Stimulated activated CD4-positive, alpha-beta T cell treated with anti-CD3 and anti-CD28 coated beads, Interleukin-15, amount 100 ng/mL, for 24 hours (primary cell): ENCODE measurements around the gene SHMT2.
A peak's percentile ranks its signal among the peaks of the same experiment; 100 is the strongest.

Experiments used
- DNase-seq: peaks from one replicate; pipeline ENCODE4 v3.0.0-alpha.2; 2020

The SHMT2 gene

DNA sequence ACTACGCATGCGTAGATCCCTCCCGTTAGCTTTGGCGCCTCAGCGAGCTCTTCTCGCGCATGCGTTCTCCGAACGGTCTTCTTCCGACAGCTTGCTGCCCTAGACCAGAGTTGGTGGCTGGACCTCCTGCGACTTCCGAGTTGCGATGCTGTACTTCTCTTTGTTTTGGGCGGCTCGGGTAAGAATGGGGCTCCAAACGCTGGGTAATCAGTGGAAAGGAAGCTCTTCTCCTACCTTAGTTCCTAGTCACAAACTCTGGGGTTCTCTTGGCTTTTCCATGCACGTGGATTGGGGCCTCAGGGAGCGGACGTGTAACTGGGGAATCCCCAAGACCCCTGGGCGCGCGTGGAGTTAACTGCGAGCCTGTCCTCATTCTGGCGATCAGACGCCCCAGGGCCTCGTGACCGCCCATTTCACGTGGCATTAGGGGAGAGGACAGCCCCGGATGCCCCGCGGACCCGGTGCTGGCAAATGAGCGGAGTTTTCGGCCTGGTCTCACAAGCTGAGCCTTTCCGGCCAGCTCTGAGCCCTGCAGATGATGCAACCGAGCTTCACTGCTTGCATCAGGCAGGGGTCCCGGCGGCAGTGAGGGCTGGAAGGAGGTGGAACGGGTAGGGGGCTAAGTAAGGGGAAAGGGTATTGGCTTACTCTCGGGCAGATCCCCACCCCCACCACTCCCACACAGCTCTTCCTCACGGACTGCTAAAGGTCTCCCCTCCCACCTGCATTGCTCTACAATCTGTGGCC lies at the start of gene SHMT2:
Gene SHMT2 (plus strand): TSS at position 78 of the 747 bp plus-strand sequence. CDS start 68 bp downstream, at position 146.
- DNase-seq, result peak; percentile 97

DNA sequence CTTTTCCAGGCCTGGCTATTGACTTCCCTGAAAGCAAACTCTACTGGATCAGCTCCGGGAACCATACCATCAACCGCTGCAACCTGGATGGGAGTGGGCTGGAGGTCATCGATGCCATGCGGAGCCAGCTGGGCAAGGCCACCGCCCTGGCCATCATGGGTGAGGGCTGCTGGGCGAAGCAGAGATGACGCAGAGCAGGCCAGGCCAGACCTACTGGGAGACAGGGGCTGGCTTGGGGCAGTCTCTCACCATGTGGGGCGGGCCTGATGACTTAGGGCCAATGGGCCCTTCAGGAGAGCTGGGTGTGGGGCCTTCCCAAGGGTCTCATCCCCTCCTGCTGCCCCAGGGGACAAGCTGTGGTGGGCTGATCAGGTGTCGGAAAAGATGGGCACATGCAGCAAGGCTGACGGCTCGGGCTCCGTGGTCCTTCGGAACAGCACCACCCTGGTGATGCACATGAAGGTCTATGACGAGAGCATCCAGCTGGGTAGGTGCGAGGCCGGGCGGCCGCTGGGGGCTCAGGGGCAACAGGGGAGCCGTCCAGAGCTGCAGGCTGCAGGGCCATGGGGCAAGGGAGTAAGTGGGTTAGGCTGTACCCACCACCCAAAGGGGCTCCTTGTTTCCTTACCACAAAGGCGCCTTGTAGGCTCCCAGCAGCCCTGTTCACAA lies 49.1 kb upstream of the SHMT2 start:
- DNase-seq, result no peak

DNA sequence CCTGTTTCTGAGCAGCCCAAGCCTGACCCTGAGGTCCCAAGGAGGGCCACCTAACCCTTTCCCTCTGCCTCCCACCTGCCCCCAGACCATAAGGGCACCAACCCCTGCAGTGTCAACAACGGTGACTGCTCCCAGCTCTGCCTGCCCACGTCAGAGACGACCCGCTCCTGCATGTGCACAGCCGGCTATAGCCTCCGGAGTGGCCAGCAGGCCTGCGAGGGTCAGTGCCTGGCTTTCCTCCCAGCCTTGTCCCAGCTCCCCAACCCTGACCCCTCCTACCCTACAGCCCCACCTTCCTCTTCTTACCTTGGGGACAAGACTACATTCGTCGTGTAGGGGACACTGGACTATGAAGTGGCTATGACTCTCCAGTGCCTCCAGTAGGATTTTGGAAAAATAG lies 48.4 kb upstream of the SHMT2 start:
- no peak for DNase-seq

DNA sequence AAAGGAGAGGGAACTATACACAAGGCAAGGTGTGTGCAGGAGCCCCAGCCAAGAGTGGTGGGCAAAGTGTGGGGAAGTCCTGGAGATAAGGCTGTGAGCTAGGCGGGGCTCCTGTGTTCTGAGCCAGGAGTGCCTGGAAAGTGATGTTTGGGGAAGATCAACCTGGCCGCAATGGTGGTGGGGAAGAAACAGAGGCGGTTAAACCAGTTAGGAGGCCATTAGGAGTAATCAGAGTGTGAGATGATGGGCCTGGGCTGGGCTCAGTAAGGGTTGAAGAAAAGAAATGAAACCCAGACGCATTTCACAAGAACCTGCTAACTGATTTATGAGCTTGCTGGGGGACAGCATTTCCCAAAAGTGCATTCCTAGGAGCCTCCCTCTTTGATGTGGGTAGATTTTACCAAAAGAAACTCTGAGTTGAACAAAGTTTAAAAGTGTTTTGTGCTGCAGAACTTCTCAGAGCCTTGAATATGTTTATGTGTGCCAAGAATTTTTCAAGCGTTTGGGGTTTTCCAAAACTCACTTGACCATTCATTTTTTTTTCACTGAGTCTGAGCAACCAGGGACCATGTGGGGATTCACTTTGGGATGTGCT lies 47.9 kb upstream of the SHMT2 start:
- DNase-seq, result no peak

DNA sequence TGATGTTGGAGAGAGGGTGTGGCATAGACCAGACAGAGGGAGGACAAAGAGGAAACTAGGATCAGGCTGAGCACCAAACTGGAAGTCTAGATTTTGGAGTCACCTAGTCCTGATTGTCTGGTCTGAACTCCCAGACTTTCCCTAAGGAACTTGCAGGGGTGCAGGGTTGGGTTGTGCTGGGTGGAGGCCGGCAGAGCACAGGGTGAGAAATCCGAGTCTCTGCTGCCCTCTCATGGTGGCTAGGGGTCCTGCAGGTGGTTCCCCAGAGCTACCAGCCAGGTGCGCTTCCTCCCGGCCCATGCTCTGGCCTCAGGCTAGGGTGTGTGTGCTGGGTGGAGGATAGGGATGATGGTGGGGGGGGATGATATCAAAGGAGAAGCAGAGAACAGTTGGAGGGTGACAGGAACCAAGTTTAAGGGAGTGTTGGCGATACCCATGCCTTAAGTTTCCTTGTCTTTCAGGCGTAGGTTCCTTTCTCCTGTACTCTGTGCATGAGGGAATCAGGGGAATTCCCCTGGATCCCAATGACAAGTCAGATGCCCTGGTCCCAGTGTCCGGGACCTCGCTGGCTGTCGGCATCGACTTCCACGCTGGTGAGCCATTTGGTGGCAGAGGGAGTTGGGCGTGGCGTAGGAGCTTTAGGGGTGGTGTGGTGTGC lies 46.5 kb upstream of the SHMT2 start:
- DNase-seq, result peak; percentile 88

DNA sequence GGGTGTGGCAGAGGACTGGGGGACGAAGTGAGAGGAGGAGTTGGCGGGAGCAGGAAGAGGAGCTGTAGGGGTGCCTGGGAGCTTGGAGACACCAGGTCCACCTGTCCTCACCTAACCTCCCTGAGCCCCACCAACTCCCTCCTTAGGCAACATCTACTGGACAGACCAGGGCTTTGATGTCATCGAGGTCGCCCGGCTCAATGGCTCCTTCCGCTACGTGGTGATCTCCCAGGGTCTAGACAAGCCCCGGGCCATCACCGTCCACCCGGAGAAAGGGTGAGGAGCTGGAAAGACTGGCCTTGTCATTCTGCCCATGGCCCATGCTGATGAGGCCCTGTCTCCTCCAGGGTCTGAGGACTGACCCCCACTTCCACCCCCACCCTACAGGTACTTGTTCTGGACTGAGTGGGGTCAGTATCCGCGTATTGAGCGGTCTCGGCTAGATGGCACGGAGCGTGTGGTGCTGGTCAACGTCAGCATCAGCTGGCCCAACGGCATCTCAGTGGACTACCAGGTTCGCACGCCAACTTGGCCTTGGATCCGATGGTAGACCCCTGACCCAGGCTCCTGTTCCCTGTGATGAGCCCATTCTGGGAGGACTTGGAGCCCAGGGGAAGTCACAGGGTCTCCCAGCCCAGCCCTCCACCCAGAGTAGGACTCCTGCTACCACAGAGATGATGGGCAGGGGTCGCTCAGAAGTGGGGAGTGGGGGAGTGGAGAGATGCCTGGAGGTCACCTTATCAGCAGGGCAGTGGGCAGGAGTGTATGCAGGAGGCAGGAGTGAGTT lies 45.4 kb upstream of the SHMT2 start:
- DNase-seq, result no peak

DNA sequence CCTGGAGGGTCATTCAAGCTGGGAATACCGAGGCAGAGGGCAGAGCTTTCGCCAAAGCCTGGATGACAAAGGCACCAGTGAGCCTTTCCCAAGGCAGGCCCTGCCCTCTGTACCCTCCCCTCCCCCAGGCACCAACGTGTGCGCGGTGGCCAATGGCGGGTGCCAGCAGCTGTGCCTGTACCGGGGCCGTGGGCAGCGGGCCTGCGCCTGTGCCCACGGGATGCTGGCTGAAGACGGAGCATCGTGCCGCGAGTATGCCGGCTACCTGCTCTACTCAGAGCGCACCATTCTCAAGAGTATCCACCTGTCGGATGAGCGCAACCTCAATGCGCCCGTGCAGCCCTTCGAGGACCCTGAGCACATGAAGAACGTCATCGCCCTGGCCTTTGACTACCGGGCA lies 44.1 kb upstream of the SHMT2 start:
- DNase-seq, result no peak

DNA sequence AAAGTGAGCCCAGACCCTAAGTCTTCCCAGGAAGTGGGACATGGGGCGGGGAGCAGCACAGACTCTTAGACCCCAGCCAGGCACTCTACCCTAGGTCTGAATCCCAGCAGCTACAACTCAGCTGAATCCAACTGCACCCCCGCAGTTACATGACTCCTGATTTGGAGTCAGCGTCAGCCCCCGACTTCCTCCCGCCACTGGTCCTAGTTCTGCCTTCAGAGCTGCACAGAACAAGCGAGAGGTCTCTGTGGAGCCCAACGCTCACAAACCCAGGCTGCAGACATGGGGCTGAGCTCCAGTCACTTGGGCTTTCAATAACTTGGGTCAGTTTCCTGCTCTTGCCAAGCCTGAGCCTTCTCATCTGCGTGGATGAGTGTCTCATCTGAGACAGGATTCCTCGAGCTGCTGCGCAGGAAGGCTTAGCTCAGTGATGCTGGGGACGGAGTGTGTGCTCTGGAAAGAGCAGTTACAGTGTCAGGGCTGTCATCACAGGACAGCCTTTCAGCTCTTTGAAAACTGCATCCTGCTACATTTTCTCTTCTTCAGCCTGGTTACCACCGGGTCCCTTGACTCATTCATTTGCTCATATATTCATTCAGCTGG lies 43.5 kb upstream of the SHMT2 start:
- DNase-seq, result no peak

DNA sequence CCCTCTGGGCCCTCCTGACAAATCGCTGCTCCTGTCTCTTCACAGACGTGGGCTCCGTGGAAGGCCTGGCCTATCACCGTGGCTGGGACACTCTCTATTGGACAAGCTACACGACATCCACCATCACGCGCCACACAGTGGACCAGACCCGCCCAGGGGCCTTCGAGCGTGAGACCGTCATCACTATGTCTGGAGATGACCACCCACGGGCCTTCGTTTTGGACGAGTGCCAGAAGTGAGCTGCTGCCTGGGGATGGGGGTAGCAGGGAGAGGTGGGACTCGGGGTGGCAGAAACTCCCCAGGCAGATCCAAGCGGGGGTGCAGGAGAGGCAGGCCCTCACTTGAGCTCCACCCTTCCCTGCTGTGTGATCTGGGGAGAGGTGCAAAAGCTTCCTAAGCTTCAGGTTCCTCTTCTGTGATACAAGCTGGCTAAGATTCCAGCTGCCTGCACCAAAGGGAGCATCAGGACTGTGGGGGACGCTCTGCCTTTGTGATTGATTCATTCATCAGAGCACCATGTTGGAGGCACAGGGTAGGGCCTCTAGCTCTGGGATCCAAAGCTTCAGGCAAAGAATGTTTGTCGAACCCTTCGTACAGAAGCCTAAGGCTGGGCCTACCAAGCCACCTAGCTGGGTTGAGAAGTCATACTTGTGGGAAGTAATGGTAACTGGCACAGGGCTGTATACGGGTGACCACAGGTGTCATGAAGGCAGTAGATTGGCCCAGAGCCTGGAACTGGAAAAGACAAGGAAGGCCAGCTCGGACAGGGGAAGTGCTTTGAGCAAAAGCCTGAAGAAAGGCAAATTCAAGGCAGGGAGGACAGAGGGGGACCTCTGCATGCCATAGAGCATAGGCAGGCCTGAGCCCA lies 42.1 kb upstream of the SHMT2 start:
- no peak for DNase-seq

DNA sequence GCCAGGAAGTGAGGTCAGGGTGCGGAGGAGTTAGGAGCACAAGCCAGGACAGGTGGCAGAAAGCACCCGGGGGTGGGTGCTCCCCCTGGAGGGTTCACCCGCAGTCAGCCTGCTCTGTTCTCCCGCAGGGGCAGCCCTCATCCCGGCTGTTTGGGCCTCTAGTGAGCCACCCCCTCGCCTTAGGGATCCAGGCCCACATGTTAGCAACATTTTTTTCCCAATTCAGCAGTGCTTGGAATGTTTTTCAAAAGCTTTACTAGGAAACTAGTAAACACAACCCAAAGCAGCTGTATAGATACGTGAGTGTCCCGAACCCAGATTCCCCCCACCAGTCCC lies 41.5 kb upstream of the SHMT2 start:
- DNase-seq, result no peak

DNA sequence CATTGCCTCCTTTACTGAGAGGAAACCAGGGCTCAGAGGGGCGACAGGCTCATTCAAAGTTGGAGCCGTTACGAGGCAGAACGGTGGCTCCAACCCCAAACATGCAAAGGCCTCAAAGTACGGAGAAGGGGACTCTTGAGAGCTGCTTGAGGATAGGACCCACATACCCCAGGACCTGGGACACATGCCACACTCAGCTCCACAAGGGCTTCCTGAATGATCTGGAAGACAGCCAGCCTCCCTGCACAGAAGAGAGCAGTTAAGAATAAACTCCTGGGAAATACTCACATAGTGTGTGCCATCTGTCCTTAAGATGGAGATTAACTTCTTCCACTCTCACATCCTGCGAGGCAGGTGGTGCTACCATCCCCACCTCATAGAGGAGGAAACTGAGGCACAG lies 39.5 kb upstream of the SHMT2 start:
- DNase-seq, result no peak

DNA sequence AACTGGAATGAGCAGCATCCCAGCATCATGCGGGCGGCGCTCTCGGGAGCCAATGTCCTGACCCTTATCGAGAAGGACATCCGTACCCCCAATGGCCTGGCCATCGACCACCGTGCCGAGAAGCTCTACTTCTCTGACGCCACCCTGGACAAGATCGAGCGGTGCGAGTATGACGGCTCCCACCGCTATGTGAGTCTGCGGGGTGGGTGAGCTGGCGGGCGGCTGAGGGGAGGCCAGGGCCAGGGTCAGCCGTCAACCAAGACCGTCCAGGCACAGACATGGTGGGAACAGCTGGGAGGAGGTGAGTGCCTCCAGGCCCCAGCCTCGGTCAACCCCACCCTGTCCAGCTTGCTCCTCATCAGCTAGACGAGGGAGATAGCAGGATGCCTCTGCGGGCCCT lies 38.7 kb upstream of the SHMT2 start:
- DNase-seq, result no peak

DNA sequence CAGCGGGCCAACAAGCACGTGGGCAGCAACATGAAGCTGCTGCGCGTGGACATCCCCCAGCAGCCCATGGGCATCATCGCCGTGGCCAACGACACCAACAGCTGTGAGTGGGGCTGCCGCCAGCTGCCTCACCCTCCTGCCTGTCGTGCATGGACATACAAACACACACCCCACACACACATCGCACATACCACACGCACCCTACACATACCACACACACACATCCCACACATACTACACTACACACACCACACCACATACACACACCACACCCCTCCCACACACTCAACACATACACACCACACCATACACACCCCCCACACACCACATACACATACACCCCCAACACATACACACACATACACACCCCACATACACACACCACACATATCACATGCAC lies 38.1 kb upstream of the SHMT2 start:
- no peak for DNase-seq

DNA sequence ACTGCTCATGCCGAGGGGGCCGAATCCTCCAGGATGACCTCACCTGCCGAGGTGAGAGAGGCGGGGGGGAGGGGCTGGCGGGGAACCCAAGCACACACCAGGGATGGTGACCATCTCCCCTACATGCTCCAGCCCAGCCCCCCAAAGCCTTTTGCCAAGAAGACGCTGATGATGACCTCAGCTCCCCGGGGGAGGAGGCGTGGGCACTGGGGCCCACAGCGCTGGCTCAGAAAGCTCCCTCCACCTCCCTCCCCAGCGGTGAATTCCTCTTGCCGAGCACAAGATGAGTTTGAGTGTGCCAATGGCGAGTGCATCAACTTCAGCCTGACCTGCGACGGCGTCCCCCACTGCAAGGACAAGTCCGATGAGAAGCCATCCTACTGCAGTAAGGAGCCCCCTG lies 36.6 kb upstream of the SHMT2 start:
- DNase-seq, result no peak

DNA sequence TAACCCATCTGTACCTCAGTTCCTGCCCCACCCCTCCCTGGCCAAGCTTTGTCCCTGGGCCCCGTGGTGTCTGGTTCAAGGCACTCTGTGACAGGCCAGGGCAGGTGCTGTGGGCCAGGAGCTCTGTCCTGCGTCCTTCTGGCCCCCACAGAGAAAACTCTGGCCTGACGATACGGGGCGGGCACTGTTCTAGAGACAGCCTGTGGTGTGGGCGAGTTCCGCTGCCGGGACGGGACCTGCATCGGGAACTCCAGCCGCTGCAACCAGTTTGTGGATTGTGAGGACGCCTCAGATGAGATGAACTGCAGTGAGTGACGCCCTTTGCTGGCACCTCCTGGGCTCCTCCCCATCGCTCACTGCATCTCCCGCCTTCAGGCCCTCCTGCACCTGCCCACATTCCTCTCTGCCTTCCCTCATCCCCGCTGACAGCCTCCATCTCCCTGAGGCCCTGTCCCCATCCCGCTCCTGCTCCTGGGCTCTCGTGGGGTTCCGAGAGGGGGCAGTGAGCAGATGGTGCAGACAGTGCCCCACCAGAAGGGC lies 35.7 kb upstream of the SHMT2 start:
- DNase-seq, result no peak

DNA sequence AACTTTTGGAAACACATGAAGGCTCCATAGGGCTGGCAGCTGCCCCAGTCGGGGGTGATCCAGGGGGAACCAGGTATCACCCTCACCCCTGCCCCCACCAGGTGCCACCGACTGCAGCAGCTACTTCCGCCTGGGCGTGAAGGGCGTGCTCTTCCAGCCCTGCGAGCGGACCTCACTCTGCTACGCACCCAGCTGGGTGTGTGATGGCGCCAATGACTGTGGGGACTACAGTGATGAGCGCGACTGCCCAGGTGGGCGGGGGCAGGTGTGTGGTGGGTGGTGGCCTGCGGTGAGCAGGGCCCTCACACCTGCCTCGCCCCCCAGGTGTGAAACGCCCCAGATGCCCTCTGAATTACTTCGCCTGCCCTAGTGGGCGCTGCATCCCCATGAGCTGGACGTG lies 35.3 kb upstream of the SHMT2 start:
- no peak for DNase-seq

DNA sequence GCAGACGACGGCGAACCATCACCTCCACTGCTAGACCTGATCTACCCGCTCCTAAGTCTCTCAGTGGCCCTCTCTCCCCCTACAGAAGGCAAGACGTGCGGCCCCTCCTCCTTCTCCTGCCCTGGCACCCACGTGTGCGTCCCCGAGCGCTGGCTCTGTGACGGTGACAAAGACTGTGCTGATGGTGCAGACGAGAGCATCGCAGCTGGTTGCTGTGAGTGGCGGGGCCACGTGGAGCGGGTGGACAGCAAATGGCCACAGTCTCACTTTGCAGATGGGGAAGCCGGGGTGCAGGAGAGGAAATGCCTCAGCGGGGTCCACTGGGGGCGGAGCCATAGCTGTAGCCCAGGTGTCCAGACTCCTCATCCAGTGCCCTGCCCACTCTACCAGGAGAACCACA lies 34.3 kb upstream of the SHMT2 start:
- no peak for DNase-seq

DNA sequence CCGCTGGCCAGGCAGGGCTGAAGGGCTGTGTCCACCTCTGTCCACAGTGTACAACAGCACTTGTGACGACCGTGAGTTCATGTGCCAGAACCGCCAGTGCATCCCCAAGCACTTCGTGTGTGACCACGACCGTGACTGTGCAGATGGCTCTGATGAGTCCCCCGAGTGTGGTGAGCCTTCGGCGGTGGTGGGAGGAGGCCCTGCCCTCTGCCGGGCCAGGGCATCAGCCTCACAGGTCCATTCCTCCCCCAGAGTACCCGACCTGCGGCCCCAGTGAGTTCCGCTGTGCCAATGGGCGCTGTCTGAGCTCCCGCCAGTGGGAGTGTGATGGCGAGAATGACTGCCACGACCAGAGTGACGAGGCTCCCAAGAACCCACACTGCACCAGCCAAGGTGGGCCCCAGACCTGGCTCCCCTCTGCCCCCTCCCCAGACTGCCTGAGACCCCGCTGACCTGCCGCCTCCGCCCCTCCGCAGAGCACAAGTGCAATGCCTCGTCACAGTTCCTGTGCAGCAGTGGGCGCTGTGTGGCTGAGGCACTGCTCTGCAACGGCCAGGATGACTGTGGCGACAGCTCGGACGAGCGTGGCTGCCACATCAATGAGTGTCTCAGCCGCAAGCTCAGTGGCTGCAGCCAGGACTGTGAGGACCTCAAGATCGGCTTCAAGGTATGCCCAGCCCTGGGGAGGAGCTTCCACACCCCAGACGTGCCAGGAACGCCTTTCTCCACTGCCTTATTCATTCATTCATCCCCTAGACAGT lies 33.7 kb upstream of the SHMT2 start:
- no peak for DNase-seq

DNA sequence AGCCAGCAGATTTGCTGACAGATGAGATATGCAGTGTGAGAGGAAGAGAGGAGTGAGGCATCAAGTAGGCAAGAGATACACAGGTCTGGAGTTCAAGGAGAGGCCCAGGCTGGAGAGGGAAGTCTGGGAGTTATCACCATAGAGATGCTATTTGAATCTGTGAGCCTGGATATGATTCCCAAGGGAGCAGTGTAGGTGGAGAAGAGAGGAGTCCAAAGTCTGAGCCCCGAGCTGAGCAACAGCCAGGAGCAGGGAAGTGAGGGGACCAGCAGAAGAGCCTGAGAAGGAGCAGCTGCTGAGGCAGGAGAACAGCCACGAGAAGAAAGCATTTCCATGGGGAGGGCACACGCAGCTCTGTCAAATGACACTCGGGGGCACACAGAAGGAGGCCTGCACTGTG lies 33.1 kb upstream of the SHMT2 start:
- DNase-seq, result no peak

DNA sequence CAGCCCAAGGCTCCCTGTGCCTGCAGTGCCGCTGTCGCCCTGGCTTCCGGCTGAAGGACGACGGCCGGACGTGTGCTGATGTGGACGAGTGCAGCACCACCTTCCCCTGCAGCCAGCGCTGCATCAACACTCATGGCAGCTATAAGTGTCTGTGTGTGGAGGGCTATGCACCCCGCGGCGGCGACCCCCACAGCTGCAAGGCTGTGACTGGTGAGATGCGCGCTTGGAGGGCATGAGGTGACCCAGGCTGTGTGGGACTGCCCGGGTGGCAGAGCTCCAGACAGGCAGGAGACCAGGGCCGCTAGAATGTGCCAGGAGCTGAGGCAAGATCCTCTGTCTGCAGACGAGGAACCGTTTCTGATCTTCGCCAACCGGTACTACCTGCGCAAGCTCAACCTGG lies 32.6 kb upstream of the SHMT2 start:
- DNase-seq, result no peak

DNA sequence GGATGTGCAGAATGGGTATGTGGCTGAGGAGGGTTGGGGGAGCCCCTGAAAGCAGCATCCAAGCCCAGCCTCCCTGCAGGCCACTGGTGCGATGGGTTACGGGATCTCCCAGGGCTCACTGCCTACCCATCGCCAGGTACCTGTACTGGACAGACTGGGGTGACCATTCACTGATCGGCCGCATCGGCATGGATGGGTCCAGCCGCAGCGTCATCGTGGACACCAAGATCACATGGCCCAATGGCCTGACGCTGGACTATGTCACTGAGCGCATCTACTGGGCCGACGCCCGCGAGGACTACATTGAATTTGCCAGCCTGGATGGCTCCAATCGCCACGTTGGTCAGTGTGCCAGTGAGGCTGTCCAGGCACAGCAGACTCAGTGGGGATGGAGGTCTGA lies 31.2 kb upstream of the SHMT2 start:
- no peak for DNase-seq
